ENCODE measurements around the gene ARMC3. TPM values are rescaled to one million over a fixed set of nuclear protein-coding genes. Genes with fewer than 3 reads are reported as not detected.

ARMC3 gene
- total RNA-seq, 1 experiment from 2014 or later = 14.4 TPM

- Histone ChIP-seq H3K27ac (no peak overlapping the region), H3K36me3 (ENCODE audit: low read depth) (no peaks in the 10 kb centered on the region), H2AFZ (no peak overlapping the region), H3K27me3 (ENCODE audit: insufficient read depth, low read depth) (no peaks in the 10 kb centered on the region), H3K4me2 (no peak overlapping the region), H4K20me1 (ENCODE audit: insufficient read depth) (no peaks in the 10 kb centered on the region), H3F3A (ENCODE audit: insufficient read depth, low read depth) (no peaks in the 10 kb centered on the region), H3K4me1 (replicated peaks; ENCODE audit: insufficient read depth) (no peaks in the 10 kb centered on the region), H3K79me2 (ENCODE audit: low read depth) (no peaks in the 10 kb centered on the region), H3K9me3 (ENCODE audit: insufficient read depth, low read depth) (no peaks in the 10 kb centered on the region), H3K9me2 (ENCODE audit: insufficient read depth) (no peaks in the 10 kb centered on the region), H3K4me3 (no peak overlapping the region)
- ChIA-PET CTCF (no interaction called here), POLR2A (ENCODE audit: unreplicated experiment) (no interaction called here)
- intact Hi-C loops (cut with micrococcal nuclease; ENCODE audit: unreplicated experiment) = no loop called here
- BruUV-seq (replicated peaks) = no TSS peak
- TF ChIP-seq, protein P1, sequence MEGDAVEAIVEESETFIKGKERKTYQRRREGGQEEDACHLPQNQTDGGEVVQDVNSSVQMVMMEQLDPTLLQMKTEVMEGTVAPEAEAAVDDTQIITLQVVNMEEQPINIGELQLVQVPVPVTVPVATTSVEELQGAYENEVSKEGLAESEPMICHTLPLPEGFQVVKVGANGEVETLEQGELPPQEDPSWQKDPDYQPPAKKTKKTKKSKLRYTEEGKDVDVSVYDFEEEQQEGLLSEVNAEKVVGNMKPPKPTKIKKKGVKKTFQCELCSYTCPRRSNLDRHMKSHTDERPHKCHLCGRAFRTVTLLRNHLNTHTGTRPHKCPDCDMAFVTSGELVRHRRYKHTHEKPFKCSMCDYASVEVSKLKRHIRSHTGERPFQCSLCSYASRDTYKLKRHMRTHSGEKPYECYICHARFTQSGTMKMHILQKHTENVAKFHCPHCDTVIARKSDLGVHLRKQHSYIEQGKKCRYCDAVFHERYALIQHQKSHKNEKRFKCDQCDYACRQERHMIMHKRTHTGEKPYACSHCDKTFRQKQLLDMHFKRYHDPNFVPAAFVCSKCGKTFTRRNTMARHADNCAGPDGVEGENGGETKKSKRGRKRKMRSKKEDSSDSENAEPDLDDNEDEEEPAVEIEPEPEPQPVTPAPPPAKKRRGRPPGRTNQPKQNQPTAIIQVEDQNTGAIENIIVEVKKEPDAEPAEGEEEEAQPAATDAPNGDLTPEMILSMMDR (conservative IDR thresholded peaks at IDR 0.05) = no peak
- TF ChIP-seq EZH2 (IDR thresholded peaks at IDR 0.05; ENCODE audit: low read depth) = no peak
- DNase-seq = no peak
Measured at GRCh38 chr10:23081221-23081750, 153.4 kb downstream of the ARMC3 start.

DNA sequence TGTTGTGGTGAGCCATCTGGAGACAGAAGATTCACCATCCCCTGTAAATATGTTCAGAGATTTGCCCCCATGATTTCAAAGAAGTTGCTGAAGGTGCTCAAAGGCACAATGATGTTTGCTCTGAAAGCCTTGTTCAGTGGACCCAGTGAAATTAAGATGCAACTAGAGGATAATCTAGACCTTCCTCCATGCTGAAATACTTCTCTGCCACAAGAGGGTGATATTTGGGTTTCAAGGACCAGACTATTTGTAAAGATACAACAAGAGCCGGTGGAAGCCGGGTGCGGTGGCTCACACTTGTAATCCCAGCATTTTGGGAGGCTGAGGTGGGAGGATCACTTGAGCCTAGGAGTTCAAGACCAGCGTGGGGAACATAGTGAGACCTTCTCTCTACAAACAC, 154.0 kb downstream of the ARMC3 start:
- no peak overlapping the region for H3K4me2 ChIP-seq
- no peak overlapping the region for H3K4me3 ChIP-seq
- no peaks in the 10 kb centered on the region for H3K27me3 ChIP-seq (ENCODE audit: insufficient read depth, low read depth)
- no peaks in the 10 kb centered on the region for H3K36me3 ChIP-seq (ENCODE audit: low read depth)
- H3K9me2 ChIP-seq (ENCODE audit: insufficient read depth) = no peaks in the 10 kb centered on the region
- TF ChIP-seq EZH2 (IDR thresholded peaks at IDR 0.05; ENCODE audit: low read depth) = no peak
- TF ChIP-seq, protein P1 (conservative IDR thresholded peaks at IDR 0.05) = no peak; the same call in 1 of the 2 replicates
- H3K27ac ChIP-seq = no peak overlapping the region
- H3K9me3 ChIP-seq (ENCODE audit: insufficient read depth, low read depth) = no peaks in the 10 kb centered on the region
- DNase-seq = no peak
- no peaks in the 10 kb centered on the region for H3F3A ChIP-seq (ENCODE audit: insufficient read depth, low read depth)
- no peaks in the 10 kb centered on the region for H3K4me1 ChIP-seq (replicated peaks; ENCODE audit: insufficient read depth)
- BruUV-seq (replicated peaks) = no TSS peak
- intact Hi-C loops (cut with micrococcal nuclease; ENCODE audit: unreplicated experiment) = no loop called here
- ChIA-PET CTCF (no interaction called here), POLR2A (ENCODE audit: unreplicated experiment) (no interaction called here)
- no peaks in the 10 kb centered on the region for H3K79me2 ChIP-seq (ENCODE audit: low read depth)
- H4K20me1 ChIP-seq (ENCODE audit: insufficient read depth) = no peaks in the 10 kb centered on the region
- no peak overlapping the region for H2AFZ ChIP-seq

Other genes with a start within 250 kb of the ARMC3 start
- gene PIP4K2A, start 213.5 kb upstream of the ARMC3 start, total RNA-seq (2021) = 16.1 and 21.4 TPM in 2 replicates
- gene MSRB2, start 167.5 kb downstream of the ARMC3 start, total RNA-seq (2021) = 28.3 and 31.7 TPM in 2 replicates

All from PC-9 (cell line).